HCT116 (cell line): Measurements from ENCODE around the gene TTLL4.
A peak's percentile ranks its signal among the peaks of the same experiment; 100 is the strongest.

Experiments
- CEBPB ChIP-seq: IDR thresholded peaks from 2 replicates; pipeline ENCODE4 v1.6.1; 2012; ENCODE audit warnings: low read depth
- CTCF ChIP-seq, 3 experiments: fragments of 200-600 bp in 1 of 3; sonication (generic) in 1 of 3; IDR thresholded peaks in 2 of 3; conservative IDR thresholded peaks in 1 of 3; 2 replicates each; pipeline ENCODE4 v1.5.1; 2012 to 2017; ENCODE audit warnings: low read depth in 2 of 3, low read length in 2 of 3, antibody characterized with exemption in 1 of 3, borderline replicate concordance in 1 of 3, control low read depth in 1 of 3, mild to moderate bottlenecking in 1 of 3, mixed read lengths in 1 of 3, mixed run types in 1 of 3, moderate library complexity in 1 of 3; ENCODE audit not compliant: insufficient read depth in 1 of 3
- ELF1 ChIP-seq: IDR thresholded peaks from 2 replicates; pipeline ENCODE4 v1.6.1; 2012; ENCODE audit warnings: low read depth, borderline replicate concordance
- EZH2 ChIP-seq: fragments of 200-600 bp; sonication (generic); IDR thresholded peaks from 2 replicates; pipeline ENCODE4 v1.6.1; 2017; ENCODE audit warnings: antibody characterized with exemption, mixed run types
- EZH2phosphoT487 ChIP-seq: fragments of 200-600 bp; IDR thresholded peaks from 2 replicates; pipeline ENCODE4 v1.6.1; 2018; ENCODE audit warnings: antibody characterized with exemption, borderline replicate concordance
- POLR2A ChIP-seq: IDR thresholded peaks from 2 replicates; pipeline ENCODE4 v1.7.0; 2011; ENCODE audit warnings: borderline replicate concordance; ENCODE audit not compliant: insufficient read depth, insufficient read length; ENCODE audit errors: extremely low read depth
- POLR2AphosphoS5 ChIP-seq: IDR thresholded peaks from 2 replicates; pipeline ENCODE4 v1.6.1; 2011; ENCODE audit warnings: mild to moderate bottlenecking, low read depth, low read length, moderate library complexity
- RAD21 ChIP-seq: IDR thresholded peaks from 2 replicates; pipeline ENCODE4 v1.6.1; 2012; ENCODE audit warnings: low read depth, mild to moderate bottlenecking
- SIN3A ChIP-seq: IDR thresholded peaks from 2 replicates; pipeline ENCODE4 v1.6.1; 2012; ENCODE audit warnings: low read depth
- SRF ChIP-seq: IDR thresholded peaks from 2 replicates; pipeline ENCODE4 v1.6.1; 2012; ENCODE audit warnings: low read depth
- TCF7L2 ChIP-seq: IDR thresholded peaks from 2 replicates; pipeline ENCODE4 v1.7.0; 2011; ENCODE audit warnings: borderline replicate concordance, inconsistent platforms; ENCODE audit not compliant: insufficient read depth, insufficient read length; ENCODE audit errors: extremely low read depth
- YY1 ChIP-seq: IDR thresholded peaks from 2 replicates; pipeline ENCODE4 v1.6.1; 2011; ENCODE audit warnings: low read length, low read depth, moderate library complexity, mild to moderate bottlenecking; ENCODE audit not compliant: insufficient replicate concordance; ENCODE audit errors: extremely low read depth
- TF ChIP-seq, protein P1 (sequence below): IDR thresholded peaks from 2 replicates; pipeline ENCODE4 v1.6.1; 2012
- TF ChIP-seq, protein P2 (sequence below): IDR thresholded peaks from 2 replicates; pipeline ENCODE4 v1.6.1; 2012; ENCODE audit warnings: low read depth

- peak; percentile 65 for TF ChIP-seq POLR2A
- TF ChIP-seq POLR2AphosphoS5: peak; percentile 96
- TF ChIP-seq RAD21: peak; percentile 76
- TF ChIP-seq CTCF (IDR thresholded peaks at IDR 0.05 in 2 of 3, conservative IDR thresholded peaks at IDR 0.05 in 1 of 3; ENCODE audit: borderline replicate concordance in 1 of 3, insufficient read depth in 1 of 3, low read depth in 2 of 3, low read length in 2 of 3): peak; percentile 75 to 88 (median 76)
- TF ChIP-seq EZH2: no peak
- no peak for TF ChIP-seq EZH2phosphoT487
- TF ChIP-seq, protein P1, sequence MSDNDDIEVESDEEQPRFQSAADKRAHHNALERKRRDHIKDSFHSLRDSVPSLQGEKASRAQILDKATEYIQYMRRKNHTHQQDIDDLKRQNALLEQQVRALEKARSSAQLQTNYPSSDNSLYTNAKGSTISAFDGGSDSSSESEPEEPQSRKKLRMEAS: peak; percentile 95
- peak; percentile 80 for TF ChIP-seq YY1
- no peak for TF ChIP-seq CEBPB
- TF ChIP-seq, protein P2, sequence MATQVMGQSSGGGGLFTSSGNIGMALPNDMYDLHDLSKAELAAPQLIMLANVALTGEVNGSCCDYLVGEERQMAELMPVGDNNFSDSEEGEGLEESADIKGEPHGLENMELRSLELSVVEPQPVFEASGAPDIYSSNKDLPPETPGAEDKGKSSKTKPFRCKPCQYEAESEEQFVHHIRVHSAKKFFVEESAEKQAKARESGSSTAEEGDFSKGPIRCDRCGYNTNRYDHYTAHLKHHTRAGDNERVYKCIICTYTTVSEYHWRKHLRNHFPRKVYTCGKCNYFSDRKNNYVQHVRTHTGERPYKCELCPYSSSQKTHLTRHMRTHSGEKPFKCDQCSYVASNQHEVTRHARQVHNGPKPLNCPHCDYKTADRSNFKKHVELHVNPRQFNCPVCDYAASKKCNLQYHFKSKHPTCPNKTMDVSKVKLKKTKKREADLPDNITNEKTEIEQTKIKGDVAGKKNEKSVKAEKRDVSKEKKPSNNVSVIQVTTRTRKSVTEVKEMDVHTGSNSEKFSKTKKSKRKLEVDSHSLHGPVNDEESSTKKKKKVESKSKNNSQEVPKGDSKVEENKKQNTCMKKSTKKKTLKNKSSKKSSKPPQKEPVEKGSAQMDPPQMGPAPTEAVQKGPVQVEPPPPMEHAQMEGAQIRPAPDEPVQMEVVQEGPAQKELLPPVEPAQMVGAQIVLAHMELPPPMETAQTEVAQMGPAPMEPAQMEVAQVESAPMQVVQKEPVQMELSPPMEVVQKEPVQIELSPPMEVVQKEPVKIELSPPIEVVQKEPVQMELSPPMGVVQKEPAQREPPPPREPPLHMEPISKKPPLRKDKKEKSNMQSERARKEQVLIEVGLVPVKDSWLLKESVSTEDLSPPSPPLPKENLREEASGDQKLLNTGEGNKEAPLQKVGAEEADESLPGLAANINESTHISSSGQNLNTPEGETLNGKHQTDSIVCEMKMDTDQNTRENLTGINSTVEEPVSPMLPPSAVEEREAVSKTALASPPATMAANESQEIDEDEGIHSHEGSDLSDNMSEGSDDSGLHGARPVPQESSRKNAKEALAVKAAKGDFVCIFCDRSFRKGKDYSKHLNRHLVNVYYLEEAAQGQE: no peak
- TF ChIP-seq TCF7L2: peak; percentile 33
- no peak for TF ChIP-seq SRF
- no peak for TF ChIP-seq ELF1
- peak; percentile 94 for TF ChIP-seq SIN3A
Observed at GRCh38 chr2:218710687-218711549, at the start of gene TTLL4.
